Measurements from ENCODE around the gene GPR21. TPM values are rescaled to one million over a fixed set of nuclear protein-coding genes. Genes with fewer than 3 reads are reported as not detected.

GPR21 gene
- total RNA-seq, 1 experiment from 2014 or later = 0.63 TPM

DNA sequence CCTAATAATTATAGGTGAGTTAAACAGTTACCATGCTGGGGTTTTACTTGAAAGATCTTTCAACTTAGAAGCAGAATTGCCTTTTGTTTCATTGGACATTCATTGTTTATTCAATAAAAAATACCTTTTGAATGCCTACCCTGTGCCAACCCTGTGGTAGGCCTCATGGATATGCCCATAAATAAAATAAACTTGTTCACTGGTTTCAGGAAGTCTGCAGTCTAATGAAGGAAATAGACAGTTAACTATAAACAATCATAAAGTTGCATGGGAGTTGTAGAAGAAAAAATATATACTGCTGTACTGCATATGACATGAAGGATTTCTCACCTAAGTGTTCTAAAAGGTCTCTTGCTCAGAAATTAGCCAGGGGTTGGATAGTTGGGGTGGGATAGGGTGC lies 5.3 kb upstream of the GPR21 start:
- H3K4me3 Mint-ChIP-seq = no peak overlapping the region
- H3K27me3 Mint-ChIP-seq (ENCODE audit: low read depth) = no peaks in the 10 kb centered on the region
- ChIA-PET POLR2A (no interaction called here), CTCF (no interaction called here)
- H3K9me3 Mint-ChIP-seq = no peaks in the 10 kb centered on the region
- ATAC-seq (no peak), DNase-seq (ENCODE audit: low spot score) (no peak)
- peak overlapping the region; percentile 60 for H3K27ac Mint-ChIP-seq
- peaks cover 4% of the 10 kb centered on the region for H3K4me1 Mint-ChIP-seq
- peaks cover 3% of the 10 kb centered on the region for H3K36me3 Mint-ChIP-seq
- TF ChIP-seq ATF1 (CRISPR knock-in tag; IDR thresholded peaks at IDR 0.05) = no peak
- no peak for TF ChIP-seq MYBL2 (CRISPR knock-in tag; IDR thresholded peaks at IDR 0.05)
- no peak for TF ChIP-seq MXD4 (CRISPR knock-in tag; IDR thresholded peaks at IDR 0.05; ENCODE audit: borderline replicate concordance)
- TF ChIP-seq NFE2L1 (CRISPR knock-in tag; IDR thresholded peaks at IDR 0.05) = no peak
- TF ChIP-seq, protein P1, sequence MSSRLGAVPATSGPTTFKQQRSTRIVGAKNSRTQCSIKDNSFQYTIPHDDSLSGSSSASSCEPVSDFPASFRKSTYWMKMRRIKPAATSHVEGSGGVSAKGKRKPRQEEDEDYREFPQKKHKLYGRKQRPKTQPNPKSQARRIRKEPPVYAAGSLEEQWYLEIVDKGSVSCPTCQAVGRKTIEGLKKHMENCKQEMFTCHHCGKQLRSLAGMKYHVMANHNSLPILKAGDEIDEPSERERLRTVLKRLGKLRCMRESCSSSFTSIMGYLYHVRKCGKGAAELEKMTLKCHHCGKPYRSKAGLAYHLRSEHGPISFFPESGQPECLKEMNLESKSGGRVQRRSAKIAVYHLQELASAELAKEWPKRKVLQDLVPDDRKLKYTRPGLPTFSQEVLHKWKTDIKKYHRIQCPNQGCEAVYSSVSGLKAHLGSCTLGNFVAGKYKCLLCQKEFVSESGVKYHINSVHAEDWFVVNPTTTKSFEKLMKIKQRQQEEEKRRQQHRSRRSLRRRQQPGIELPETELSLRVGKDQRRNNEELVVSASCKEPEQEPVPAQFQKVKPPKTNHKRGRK (CRISPR knock-in tag; IDR thresholded peaks at IDR 0.05; ENCODE audit: borderline replicate concordance) = no peak
- TF ChIP-seq SMAD3 (CRISPR knock-in tag; IDR thresholded peaks at IDR 0.05; ENCODE audit: borderline replicate concordance) = no peak
- TF ChIP-seq GTF2I (CRISPR knock-in tag; conservative IDR thresholded peaks at IDR 0.05) = no peak
- no peak for TF ChIP-seq RELA (CRISPR knock-in tag; IDR thresholded peaks at IDR 0.05; ENCODE audit: borderline replicate concordance)
- TF ChIP-seq CREM (CRISPR knock-in tag; IDR thresholded peaks at IDR 0.05) = no peak
- TF ChIP-seq, protein P2, sequence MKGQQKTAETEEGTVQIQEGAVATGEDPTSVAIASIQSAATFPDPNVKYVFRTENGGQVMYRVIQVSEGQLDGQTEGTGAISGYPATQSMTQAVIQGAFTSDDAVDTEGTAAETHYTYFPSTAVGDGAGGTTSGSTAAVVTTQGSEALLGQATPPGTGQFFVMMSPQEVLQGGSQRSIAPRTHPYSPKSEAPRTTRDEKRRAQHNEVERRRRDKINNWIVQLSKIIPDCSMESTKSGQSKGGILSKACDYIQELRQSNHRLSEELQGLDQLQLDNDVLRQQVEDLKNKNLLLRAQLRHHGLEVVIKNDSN (CRISPR knock-in tag; IDR thresholded peaks at IDR 0.05) = no peak
- no peak for TF ChIP-seq KAT7 (CRISPR knock-in tag; IDR thresholded peaks at IDR 0.05; ENCODE audit: borderline replicate concordance)
- no peak for TF ChIP-seq SP1 (CRISPR knock-in tag; conservative IDR thresholded peaks at IDR 0.05)

GRCh38 chr9:123028973-123029372 lies 4.5 kb upstream of the GPR21 start:
- H3K36me3 Mint-ChIP-seq = no peaks in the 10 kb centered on the region; the same call in 1 of the 2 replicates
- peaks cover 10% of the 10 kb centered on the region for H3K4me1 Mint-ChIP-seq
- no peaks in the 10 kb centered on the region for H3K27me3 Mint-ChIP-seq (ENCODE audit: low read depth)
- H3K9me3 Mint-ChIP-seq = no peaks in the 10 kb centered on the region
- DNase-seq (ENCODE audit: low spot score) = no peak
- no peak overlapping the region for H3K27ac Mint-ChIP-seq
- ChIA-PET CTCF (interaction anchor here (1.2 to 1.3 kb wide), 2 partner anchors 196 to 320 kb away, joined by 3 read pairs; no protein-coding TSS in a partner anchor), POLR2A (no interaction called here)
- H3K4me3 Mint-ChIP-seq = no peak overlapping the region
- TF ChIP-seq HMGA2 (CRISPR knock-in tag; IDR thresholded peaks at IDR 0.05) = no peak
- ATAC-seq = no peak

GRCh38 chr9:123031963-123032362 lies 1.5 kb upstream of the GPR21 start:
- H3K4me1 Mint-ChIP-seq = peaks cover 10% of the 10 kb centered on the region
- ChIA-PET POLR2A (no interaction called here), CTCF (no interaction called here)

More at GRCh38 chr9:123031963-123032362, 1.5 kb upstream of the GPR21 start:
- TF ChIP-seq KAT7 (CRISPR knock-in tag; IDR thresholded peaks at IDR 0.05; ENCODE audit: borderline replicate concordance) = no peak
- TF ChIP-seq TEAD4 (CRISPR knock-in tag; IDR thresholded peaks at IDR 0.05) = no peak
- TF ChIP-seq, protein P3, sequence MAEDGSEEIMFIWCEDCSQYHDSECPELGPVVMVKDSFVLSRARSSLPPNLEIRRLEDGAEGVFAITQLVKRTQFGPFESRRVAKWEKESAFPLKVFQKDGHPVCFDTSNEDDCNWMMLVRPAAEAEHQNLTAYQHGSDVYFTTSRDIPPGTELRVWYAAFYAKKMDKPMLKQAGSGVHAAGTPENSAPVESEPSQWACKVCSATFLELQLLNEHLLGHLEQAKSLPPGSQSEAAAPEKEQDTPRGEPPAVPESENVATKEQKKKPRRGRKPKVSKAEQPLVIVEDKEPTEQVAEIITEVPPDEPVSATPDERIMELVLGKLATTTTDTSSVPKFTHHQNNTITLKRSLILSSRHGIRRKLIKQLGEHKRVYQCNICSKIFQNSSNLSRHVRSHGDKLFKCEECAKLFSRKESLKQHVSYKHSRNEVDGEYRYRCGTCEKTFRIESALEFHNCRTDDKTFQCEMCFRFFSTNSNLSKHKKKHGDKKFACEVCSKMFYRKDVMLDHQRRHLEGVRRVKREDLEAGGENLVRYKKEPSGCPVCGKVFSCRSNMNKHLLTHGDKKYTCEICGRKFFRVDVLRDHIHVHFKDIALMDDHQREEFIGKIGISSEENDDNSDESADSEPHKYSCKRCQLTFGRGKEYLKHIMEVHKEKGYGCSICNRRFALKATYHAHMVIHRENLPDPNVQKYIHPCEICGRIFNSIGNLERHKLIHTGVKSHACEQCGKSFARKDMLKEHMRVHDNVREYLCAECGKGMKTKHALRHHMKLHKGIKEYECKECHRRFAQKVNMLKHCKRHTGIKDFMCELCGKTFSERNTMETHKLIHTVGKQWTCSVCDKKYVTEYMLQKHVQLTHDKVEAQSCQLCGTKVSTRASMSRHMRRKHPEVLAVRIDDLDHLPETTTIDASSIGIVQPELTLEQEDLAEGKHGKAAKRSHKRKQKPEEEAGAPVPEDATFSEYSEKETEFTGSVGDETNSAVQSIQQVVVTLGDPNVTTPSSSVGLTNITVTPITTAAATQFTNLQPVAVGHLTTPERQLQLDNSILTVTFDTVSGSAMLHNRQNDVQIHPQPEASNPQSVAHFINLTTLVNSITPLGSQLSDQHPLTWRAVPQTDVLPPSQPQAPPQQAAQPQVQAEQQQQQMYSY (CRISPR knock-in tag; IDR thresholded peaks at IDR 0.05) = no peak
- TF ChIP-seq MYBL2 (CRISPR knock-in tag; IDR thresholded peaks at IDR 0.05) = no peak
- no peak for TF ChIP-seq TCF7 (CRISPR knock-in tag; IDR thresholded peaks at IDR 0.05; ENCODE audit: low read depth)
- no peak for TF ChIP-seq FOXK1 (CRISPR knock-in tag; IDR thresholded peaks at IDR 0.05)
- TF ChIP-seq ETV6 (CRISPR knock-in tag; IDR thresholded peaks at IDR 0.05) = no peak
- TF ChIP-seq, protein P4, sequence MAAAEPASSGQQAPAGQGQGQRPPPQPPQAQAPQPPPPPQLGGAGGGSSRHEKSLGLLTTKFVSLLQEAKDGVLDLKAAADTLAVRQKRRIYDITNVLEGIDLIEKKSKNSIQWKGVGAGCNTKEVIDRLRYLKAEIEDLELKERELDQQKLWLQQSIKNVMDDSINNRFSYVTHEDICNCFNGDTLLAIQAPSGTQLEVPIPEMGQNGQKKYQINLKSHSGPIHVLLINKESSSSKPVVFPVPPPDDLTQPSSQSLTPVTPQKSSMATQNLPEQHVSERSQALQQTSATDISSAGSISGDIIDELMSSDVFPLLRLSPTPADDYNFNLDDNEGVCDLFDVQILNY (CRISPR knock-in tag; IDR thresholded peaks at IDR 0.05) = no peak
- no peak for TF ChIP-seq ZNF396 (CRISPR knock-in tag; IDR thresholded peaks at IDR 0.05; ENCODE audit: borderline replicate concordance)
- Mint-ChIP-seq H3K36me3 (peaks cover 3% of the 10 kb centered on the region; the same call in 1 of the 2 replicates), H3K27me3 (ENCODE audit: low read depth) (no peaks in the 10 kb centered on the region), H3K27ac (no peak overlapping the region), H3K9me3 (no peaks in the 10 kb centered on the region), H3K4me3 (no peak overlapping the region)
- ATAC-seq (no peak), DNase-seq (ENCODE audit: low spot score) (no peak)

Data from WTC11 (cell line).